NCI-H2081 treated with DMSO at 0.1 percent for 48 hours (cell line): ENCODE measurements around the gene A4GNT.
"Not testable (repeated sequence)": the region's sequence is repeated elsewhere in the genome, so short reads cannot be mapped to it uniquely, and the experiment has no call there.

ENCODE experiments used
- DNase-seq: peaks from one replicate; lab custom pipeline; 2025; lab: John Stamatoyannopoulos, UW

The A4GNT gene

GRCh38 chr3:138118612-138119422 is 13.4 kb downstream of the A4GNT start:
- DNase-seq, result peak; percentile 35

- no peak for DNase-seq
Measured at GRCh38 chr3:138114988-138115971, 16.9 kb downstream of the A4GNT start, which contains the start of gene DZIP1L. Gene DZIP1L (minus strand): TSS chr3:138115608. CDS start chr3:138103971, 11,637 bp downstream.

GRCh38 chr3:138114431-138114918 is 17.7 kb downstream of the A4GNT start:
- no peak for DNase-seq

- no peak for DNase-seq
Measured at GRCh38 chr3:138113326-138113725, 18.9 kb downstream of the A4GNT start.

DNA sequence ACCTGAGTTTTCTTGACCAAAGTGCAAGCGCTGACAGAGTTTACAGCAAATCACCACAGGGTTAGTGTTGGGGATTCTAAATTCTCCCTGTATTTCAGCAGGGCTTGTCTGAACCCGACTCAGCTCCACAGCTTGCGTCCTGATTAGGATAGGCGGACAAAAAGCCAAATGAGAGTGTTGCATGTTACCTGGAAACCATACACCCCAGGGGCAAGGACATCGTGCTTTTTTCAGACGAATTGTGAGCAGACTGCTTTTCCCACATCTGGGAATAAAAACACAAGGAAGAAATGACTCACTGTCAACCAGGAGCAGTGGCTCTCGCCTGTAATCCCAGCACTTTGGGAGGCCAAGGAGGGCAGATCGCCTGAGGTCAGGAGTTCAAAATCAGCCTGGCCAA is 19.8 kb downstream of the A4GNT start:
- no peak for DNase-seq

GRCh38 chr3:138105598-138105997 is 26.6 kb downstream of the A4GNT start:
- no peak for DNase-seq

DNA sequence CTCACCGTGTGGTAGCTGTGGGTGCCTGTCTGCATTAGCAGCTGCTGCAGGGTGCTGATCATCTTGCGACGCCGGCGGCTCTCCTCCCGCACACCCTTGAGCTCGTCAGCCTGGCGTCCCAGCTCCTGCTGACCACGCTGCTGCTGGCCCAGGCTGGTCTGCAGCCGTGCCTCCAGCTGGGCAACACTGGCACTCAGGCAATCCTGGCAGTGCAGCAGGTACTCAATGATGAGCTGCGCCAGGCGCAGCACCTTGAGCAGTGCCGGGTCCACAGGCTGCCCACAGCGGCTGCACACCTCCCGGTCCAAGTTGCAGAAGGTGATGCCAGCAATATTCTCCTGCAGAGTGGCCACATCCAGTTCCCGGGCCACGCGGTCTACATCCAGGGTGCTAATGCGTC is 28.7 kb downstream of the A4GNT start:
- DNase-seq, result no peak

GRCh38 chr3:138101351-138101940 is 30.7 kb downstream of the A4GNT start:
- not testable (repeated sequence) for DNase-seq

GRCh38 chr3:138099417-138099816 is 32.8 kb downstream of the A4GNT start:
- DNase-seq, result no peak

DNA sequence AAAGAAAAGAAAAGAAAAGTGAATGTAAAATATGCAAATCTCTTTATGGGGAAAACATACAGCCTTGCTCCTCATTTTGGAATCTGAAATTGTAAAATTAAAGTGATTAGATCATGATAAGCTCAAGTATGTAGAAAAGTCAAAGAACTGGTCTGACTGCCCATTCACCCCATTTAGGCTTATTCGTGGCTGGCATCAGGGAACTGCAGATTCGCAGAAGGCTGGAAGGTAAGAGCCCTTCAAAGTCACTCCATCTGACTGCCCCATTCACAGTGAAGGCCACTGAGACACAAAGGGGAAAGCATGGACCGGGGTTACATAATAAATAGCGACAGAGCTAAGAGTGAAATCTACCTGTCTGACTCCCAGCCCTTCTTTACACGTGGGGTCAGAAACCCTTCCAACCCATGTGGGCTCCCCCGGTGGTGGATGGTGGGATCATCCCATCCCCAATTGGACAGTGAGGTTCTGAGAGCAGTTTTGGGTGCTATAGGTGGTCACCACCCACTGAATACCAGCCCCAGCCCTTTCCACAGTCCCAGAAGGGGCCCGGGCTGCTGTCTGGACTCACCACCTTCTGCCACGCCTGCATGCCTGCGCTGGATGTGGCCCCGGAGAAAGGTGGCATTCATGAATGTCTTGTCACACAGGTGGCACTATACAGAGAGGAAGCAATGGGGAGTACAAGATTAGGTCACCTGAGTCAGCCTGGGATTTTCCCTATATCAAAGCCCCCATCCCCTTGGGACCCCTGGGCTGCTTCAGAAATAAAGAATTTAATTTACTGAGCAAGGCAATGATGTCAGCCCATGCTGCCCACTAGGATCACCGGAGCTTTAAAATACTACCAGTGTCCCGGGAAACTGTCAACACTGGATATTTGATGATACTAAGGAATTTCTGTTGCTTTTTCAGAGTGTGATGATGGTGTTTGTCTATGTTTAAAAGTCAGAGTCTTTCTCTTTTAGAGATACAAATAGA is 34.7 kb downstream of the A4GNT start:
- no peak for DNase-seq

DNA sequence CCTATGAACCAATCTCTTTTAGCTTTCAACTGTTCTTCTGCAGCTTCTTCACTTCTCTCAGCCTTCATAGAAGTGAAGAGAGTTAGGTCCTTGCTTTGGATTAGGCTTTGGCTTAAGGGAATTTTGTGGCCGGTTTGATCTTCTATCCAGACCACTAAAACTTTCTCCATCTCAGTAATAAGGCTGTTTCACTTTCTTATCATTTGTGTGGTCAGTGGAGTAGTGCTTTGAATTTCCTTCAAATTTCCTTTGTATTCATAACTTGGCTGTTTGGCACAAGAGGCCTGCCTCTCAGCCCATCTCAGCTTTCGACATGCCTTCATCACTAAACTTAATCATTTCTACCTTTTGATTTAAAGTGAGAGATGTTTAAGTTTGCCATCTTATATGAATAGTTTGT is 38.5 kb downstream of the A4GNT start:
- no peak for DNase-seq

GRCh38 chr3:138092023-138092422 is 40.2 kb downstream of the A4GNT start:
- DNase-seq, result no peak

DNA sequence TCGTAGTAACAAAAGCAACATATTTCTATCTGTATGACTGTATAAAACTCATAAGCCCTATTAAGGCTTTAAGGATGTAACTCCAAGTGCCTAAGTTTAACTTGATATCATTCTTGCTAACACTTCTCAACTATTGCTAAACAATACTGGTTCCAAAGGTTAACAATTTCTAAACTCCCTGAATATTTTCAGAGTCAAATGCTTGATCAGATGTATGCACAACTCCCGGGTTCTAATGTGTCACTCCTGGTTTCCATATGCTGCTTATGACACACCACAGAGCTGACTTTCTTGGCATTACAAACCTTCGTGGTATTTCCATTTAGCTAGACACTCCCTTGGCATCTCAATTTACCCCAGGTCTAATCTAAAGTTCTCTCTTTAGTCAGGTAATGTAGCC is 43.1 kb downstream of the A4GNT start:
- no peak for DNase-seq

DNA sequence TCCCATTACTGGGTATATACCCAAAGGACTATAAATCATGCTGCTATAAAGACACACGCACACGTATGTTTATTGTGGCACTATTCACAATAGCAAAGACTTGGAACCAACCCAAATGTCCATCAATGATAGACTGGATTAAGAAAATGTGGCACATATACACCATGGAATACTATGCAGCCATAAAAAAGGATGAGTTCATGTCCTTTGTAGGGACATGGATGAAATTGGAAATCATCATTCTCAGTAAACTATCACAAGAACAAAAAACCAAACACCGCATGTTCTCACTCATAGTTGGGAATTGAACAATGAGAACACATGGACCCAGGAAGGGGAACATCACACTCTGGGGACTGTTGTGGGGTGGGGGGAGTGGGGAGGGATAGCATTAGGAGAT is 46.4 kb downstream of the A4GNT start:
- not testable (repeated sequence) for DNase-seq

DNA sequence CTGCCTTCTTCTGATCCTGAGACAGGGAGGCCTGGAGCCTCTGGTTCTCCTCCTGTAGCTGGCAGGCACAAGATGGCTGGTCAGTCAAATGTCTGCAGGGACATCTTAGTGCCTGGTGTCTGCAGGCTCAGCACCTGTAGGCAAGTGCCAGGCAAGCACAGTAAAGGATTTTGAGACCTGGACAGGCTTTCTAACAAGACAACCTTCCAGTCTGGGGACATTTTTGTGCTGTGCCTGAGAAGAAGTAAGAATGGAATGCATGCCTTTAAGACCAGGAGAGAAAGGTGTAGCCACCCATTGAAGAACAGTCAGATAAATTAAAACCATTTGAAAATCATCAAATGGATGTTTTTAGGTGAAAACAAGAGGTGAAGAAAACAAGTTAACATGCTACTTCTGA is 48.0 kb downstream of the A4GNT start:
- DNase-seq, result no peak

GRCh38 chr3:138082992-138083386 is 49.2 kb downstream of the A4GNT start:
- DNase-seq, result no peak

DNA sequence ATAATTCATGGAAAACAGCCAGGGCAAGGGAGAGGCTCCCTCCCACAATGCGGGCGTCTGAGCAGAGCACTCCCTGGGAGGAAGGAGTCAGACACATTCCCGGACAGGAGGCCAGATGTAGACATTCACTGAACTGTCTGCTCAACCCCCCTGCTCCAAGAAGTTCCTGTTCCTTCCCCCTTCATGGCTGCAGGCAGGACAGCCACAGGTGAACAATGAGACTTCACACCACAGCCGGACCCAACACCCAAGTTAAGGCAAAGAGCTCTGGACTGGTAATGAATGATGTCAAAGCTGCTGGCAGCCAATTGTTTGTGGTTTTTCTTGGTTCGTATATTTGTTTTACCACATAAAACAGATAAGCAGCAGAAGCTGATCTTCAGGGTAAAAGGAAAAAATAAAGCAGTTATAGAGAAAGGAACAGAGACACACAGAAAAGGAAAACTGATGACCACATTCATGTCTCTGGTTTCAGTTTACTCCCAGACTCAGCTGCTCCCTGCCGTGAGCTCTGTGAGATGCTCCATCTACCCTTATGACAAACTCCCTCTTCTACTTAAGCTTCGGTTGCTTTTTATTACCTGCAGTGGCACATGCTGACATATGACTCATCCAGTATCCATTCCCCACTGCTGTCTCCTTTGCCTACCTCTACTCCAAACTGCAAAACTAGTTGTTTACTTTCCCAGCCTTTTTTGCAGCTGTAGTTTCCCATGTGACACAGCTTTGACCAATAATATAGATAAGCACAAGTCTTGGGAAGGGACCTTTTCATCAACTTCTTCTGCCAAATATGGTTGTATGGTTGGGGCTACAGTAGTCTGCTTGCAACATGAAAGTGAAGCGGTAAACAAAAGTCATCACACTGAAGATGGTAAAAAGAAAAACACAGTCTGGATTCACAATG is 49.9 kb downstream of the A4GNT start:
- DNase-seq, result no peak

DNA sequence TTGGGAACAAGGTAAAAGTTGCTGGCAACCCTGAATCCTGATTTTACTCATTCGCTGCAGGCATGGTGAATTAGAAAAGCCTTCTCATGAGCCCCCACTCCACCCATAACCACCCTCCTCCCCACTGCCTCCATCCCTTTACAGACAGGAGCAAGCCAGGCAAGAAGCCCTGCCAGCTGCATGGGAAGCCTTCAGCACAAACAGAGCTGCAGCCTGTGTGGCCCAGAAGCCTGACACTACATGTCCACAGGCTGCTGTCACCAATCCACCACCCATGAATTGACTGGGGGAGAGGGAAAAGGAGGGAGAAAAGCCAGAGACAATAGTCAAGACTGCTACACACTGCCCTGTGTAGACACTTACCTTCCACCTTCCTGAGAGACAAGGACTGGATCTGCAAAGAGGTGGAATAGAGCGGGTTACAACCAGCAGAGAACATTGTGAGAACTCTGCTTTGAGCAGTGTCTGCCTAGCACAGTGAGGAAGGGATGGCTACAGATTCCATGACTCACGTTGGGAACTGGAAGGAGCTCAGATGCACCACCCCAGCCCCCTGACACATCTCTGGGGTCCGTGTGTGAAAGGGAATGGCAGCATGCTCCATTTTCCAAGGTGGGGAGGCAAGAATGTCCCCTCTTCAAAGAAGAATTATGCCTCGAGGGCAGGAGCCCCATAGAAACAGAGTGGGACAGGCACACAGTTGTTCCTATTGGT is 50.7 kb downstream of the A4GNT start:
- DNase-seq, result no peak

DNA sequence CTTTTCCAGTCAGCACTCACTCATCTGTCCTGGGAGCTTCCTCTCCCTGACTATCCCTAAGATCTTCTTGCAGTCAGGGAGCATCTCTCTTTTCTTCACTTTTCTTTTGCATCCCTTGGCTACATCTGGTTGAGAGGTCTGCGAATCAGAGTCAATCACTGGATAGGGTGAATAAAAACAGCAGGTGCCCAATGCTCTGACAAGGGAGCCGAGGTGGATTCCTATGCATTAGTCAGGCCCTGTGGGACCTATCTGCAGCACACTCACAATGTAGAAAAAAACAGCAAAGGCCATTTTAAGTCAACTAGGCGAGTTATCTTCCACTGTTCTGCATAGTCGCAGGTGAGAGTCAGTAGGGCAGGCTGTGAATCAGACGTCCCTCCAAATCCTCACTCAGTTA is 52.3 kb downstream of the A4GNT start:
- DNase-seq, result no peak
